GM12865 (cell line): ENCODE data around the gene RAMP3.

Experiments
- DNase-seq: peaks from one replicate; pipeline ENCODE4 v3.0.0; 2010; ENCODE audit warnings: low read depth
- H3K4me3 ChIP-seq: 2 replicates; pipeline ENCODE4 v1.5.1; 2011; ENCODE audit warnings: mild to moderate bottlenecking, low read depth, low read length, control low read depth
- CTCF ChIP-seq: IDR thresholded peaks from 2 replicates; pipeline ENCODE4 v1.5.1; 2011; ENCODE audit warnings: low read length, control low read depth, low read depth, inconsistent platforms; ENCODE audit not compliant: insufficient read depth; ENCODE audit errors: missing control alignments

Gene RAMP3

GRCh38 chr7:45173596-45174327 is 16.2 kb downstream of the RAMP3 start:
- no peak overlapping the region for H3K4me3 ChIP-seq
- no peak for DNase-seq
- no peak for TF ChIP-seq CTCF

- no peak for DNase-seq
- TF ChIP-seq CTCF: no peak
- no peak overlapping the region for H3K4me3 ChIP-seq
These were observed 16.7 kb downstream of the RAMP3 start for GRCh38 chr7:45174328-45174610.

GRCh38 chr7:45174966-45175765 is 17.6 kb downstream of the RAMP3 start:
- H3K4me3 ChIP-seq: no peak overlapping the region
- no peak for TF ChIP-seq CTCF
- DNase-seq: no peak

- DNase-seq: no peak
- no peak for TF ChIP-seq CTCF
These were observed 18.5 kb downstream of the RAMP3 start for GRCh38 chr7:45176091-45176490.

GRCh38 chr7:45176886-45177731 is 19.5 kb downstream of the RAMP3 start:
- H3K4me3 ChIP-seq: no peak overlapping the region
- no peak for TF ChIP-seq CTCF
- no peak for DNase-seq

More at GRCh38 chr7:45176091-45176490, 18.5 kb downstream of the RAMP3 start:
- no peak overlapping the region for H3K4me3 ChIP-seq

- H3K4me3 ChIP-seq: no peak overlapping the region
- DNase-seq: no peak
- TF ChIP-seq CTCF: no peak
These were observed 20.2 kb downstream of the RAMP3 start for GRCh38 chr7:45177801-45178200.
